ENCODE measurements around the gene SCGB1D2. TPM values are rescaled to one million over a fixed set of nuclear protein-coding genes. Genes with fewer than 3 reads are reported as not detected.

SCGB1D2 gene
- total RNA-seq, 1 experiment from 2014 or later: not detected

DNA sequence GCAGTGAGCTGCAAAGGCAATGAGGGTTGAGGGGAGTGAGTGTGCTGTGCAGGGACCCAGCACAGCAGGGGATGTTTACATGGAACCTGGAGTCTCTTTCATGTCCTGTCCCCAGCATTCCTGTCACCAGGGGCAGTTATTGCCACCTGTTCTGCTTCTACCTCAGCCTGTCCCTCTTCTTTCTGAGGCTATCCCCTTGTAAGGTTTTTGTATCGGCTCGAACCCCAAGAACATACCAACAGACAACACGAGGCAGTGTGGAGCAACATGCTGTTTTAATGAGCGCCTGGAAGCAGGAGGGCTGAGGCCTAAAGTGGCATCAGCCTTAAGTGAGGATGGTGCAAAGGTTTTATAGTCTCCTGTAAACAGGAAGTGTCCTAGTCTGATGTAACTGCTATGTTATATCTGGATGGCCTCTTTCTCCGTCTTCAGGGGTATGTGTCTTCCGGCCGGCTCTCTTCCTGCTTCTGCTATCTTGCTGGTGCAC is 31.8 kb downstream of the SCGB1D2 start:
- Mint-ChIP-seq H3K9me3 (ENCODE audit: low read depth, unreplicated experiment) (no peaks in the 10 kb centered on the region), H3K27ac (ENCODE audit: unreplicated experiment) (no peak overlapping the region), H3K4me1 (ENCODE audit: low read depth, unreplicated experiment) (peaks cover 8% of the 10 kb centered on the region), H3K4me3 (ENCODE audit: low read depth, unreplicated experiment) (no peak overlapping the region), H3K27me3 (ENCODE audit: unreplicated experiment) (peaks cover 61% of the 10 kb centered on the region), H3K36me3 (ENCODE audit: insufficient read depth, unreplicated experiment) (no peaks in the 10 kb centered on the region)
- TF ChIP-seq, protein P1, sequence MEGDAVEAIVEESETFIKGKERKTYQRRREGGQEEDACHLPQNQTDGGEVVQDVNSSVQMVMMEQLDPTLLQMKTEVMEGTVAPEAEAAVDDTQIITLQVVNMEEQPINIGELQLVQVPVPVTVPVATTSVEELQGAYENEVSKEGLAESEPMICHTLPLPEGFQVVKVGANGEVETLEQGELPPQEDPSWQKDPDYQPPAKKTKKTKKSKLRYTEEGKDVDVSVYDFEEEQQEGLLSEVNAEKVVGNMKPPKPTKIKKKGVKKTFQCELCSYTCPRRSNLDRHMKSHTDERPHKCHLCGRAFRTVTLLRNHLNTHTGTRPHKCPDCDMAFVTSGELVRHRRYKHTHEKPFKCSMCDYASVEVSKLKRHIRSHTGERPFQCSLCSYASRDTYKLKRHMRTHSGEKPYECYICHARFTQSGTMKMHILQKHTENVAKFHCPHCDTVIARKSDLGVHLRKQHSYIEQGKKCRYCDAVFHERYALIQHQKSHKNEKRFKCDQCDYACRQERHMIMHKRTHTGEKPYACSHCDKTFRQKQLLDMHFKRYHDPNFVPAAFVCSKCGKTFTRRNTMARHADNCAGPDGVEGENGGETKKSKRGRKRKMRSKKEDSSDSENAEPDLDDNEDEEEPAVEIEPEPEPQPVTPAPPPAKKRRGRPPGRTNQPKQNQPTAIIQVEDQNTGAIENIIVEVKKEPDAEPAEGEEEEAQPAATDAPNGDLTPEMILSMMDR (IDR thresholded peaks at IDR 0.05; ENCODE audit: unreplicated experiment): no peak
- no TSS peak for BruUV-seq (replicated peaks)
- intact Hi-C loops (cut with micrococcal nuclease; ENCODE audit: unreplicated experiment): no loop called here
- CTCF ChIA-PET: no interaction called here
- no peak for DNase-seq

DNA sequence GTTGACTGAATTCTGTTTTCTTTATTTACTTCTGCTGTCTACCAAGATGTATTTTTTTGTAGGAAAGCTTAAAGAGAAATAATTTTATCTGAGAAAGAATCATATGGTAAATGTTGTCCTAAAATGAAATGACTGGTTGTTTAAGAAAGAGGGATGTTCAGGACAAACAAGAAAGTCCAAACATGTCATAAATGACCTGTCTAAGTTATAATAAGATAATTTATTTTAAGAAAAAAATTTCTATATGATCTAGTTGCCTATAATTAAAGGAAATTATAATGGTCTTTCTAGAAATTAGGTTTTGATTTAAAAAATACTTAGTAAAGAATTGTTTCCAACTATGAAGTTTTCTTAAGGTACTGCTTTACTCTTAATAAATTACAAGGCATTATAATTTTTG is 38.4 kb downstream of the SCGB1D2 start:
- Mint-ChIP-seq H3K27me3 (ENCODE audit: unreplicated experiment) (peaks cover 25% of the 10 kb centered on the region), H3K27ac (ENCODE audit: unreplicated experiment) (no peak overlapping the region), H3K4me3 (ENCODE audit: low read depth, unreplicated experiment) (no peak overlapping the region), H3K9me3 (ENCODE audit: low read depth, unreplicated experiment) (no peaks in the 10 kb centered on the region), H3K4me1 (ENCODE audit: low read depth, unreplicated experiment) (no peaks in the 10 kb centered on the region), H3K36me3 (ENCODE audit: insufficient read depth, unreplicated experiment) (no peaks in the 10 kb centered on the region)
- CTCF ChIA-PET: no interaction called here
- TF ChIP-seq, protein P1 (IDR thresholded peaks at IDR 0.05; ENCODE audit: unreplicated experiment): no peak
- intact Hi-C loops (cut with micrococcal nuclease; ENCODE audit: unreplicated experiment): no loop called here
- no peak for DNase-seq
- BruUV-seq (replicated peaks): no TSS peak

Other genes starting within 250 kb of the SCGB1D2 start
- gene INCENP, start 118.2 kb upstream of the SCGB1D2 start, total RNA-seq (2022): 94.3 and 115 TPM in 2 replicates
- gene SCGB1D1, start 52.0 kb upstream of the SCGB1D2 start, total RNA-seq (2022): not detected in 2 replicates
- not detected in 2 replicates for gene SCGB2A1, start 33.6 kb upstream of the SCGB1D2 start, total RNA-seq (2022)
- not detected in 2 replicates for gene SCGB2A2, start 27.9 kb downstream of the SCGB1D2 start, total RNA-seq (2022)
- gene SCGB1D4, start 56.8 kb downstream of the SCGB1D2 start, total RNA-seq (2022): not detected in 2 replicates
- 30.3 and 38.7 TPM in 2 replicates for gene ASRGL1, start 95.2 kb downstream of the SCGB1D2 start, total RNA-seq (2022)
- not detected in 2 replicates for gene SCGB1A1, start 176.8 kb downstream of the SCGB1D2 start, total RNA-seq (2022)